ENCODE results near the gene GMCL2.

- TF ChIP-seq CTCF (IDR thresholded peaks at IDR 0.05) (peak in 3 of 4 experiments; percentile 71 to 87 (median 74)), POLR2AphosphoS5 (IDR thresholded peaks at IDR 0.05) (peak; percentile 22)
Observed at GRCh38 chr5:178145965-178146820, 41.0 kb downstream of the GMCL2 start.

Data from prostate gland (tissue), 2 donors.